CD8-positive, alpha-beta memory T cell (primary cell): ENCODE measurements around the gene KCNK4. TPM values are rescaled to one million over a fixed set of nuclear protein-coding genes. Genes with fewer than 3 reads are reported as not detected.
A peak's percentile ranks its signal among the peaks of the same experiment; 100 is the strongest.

Source experiments
- CTCF ChIA-PET: fragments of 350-600 bp; sonication (Branson Sonifier 250); formaldehyde crosslinking; loops from one replicate; lab custom pipeline; 2021; ENCODE audit warnings: antibody characterized with exemption; lab: Charles Lee
- POLR2A ChIA-PET: fragments of 350-600 bp; sonication (Branson Sonifier 250); formaldehyde crosslinking; loops from one replicate; lab custom pipeline; 2021; ENCODE audit warnings: antibody characterized with exemption; lab: Charles Lee
- DNase-seq, 5 donors: peaks; one replicate each; pipeline versions ENCODE4 v3.0.0 to v3.0.0-alpha.2; 2020 to 2022; ENCODE audit warnings: mixed read lengths in 1 of 5
- H3K27ac ChIP-seq: one replicate; pipeline ENCODE4 v1.7.0; 2013; ENCODE audit warnings: low read depth, mild to moderate bottlenecking, low read length, moderate library complexity
- H3K27me3 ChIP-seq: 2 replicates; pipeline ENCODE4 v1.7.0; 2013; ENCODE audit warnings: low read length, mild to moderate bottlenecking; ENCODE audit not compliant: insufficient read depth, poor library complexity, severe bottlenecking
- H3K36me3 ChIP-seq: 2 replicates; pipeline ENCODE4 v1.7.0; 2013; ENCODE audit warnings: mild to moderate bottlenecking, low read length, moderate library complexity; ENCODE audit not compliant: insufficient read depth
- H3K4me1 ChIP-seq: 2 replicates; pipeline ENCODE4 v1.7.0; 2013; ENCODE audit warnings: mild to moderate bottlenecking, low read length, moderate library complexity; ENCODE audit not compliant: insufficient read depth
- H3K4me3 ChIP-seq: 2 replicates; pipeline ENCODE4 v1.7.0; 2013; ENCODE audit warnings: mild to moderate bottlenecking, low read length
- H3K9me3 ChIP-seq: 2 replicates; pipeline ENCODE4 v1.7.0; 2013; ENCODE audit warnings: mild to moderate bottlenecking, low read length
- H3K27ac Mint-ChIP-seq, 8 donors: one replicate each; pipeline ENCODE4 v1.8.0; 2020 to 2021; ENCODE audit warnings: mixed read lengths in 8 of 8, mild to moderate bottlenecking in 6 of 8, inconsistent platforms in 3 of 8, moderate library complexity in 3 of 8
- H3K27me3 Mint-ChIP-seq, 2 donors: one replicate each; pipeline ENCODE4 v1.8.0; 2020 to 2021; ENCODE audit warnings: mixed read lengths in 2 of 2, mild to moderate bottlenecking in 1 of 2, moderate library complexity in 1 of 2
- H3K36me3 Mint-ChIP-seq, 3 donors: one replicate each; pipeline ENCODE4 v1.8.0; 2020 to 2021; ENCODE audit warnings: mixed read lengths in 3 of 3, inconsistent platforms in 1 of 3, mild to moderate bottlenecking in 1 of 3
- H3K4me1 Mint-ChIP-seq, 3 donors: one replicate each; pipeline ENCODE4 v1.8.0; 2020 to 2021; ENCODE audit warnings: mixed read lengths in 3 of 3, inconsistent platforms in 1 of 3, mild to moderate bottlenecking in 1 of 3
- H3K4me3 Mint-ChIP-seq, 7 donors: one replicate each; pipeline ENCODE4 v1.8.0; 2020 to 2021; ENCODE audit warnings: mixed read lengths in 7 of 7, mild to moderate bottlenecking in 6 of 7, moderate library complexity in 4 of 7, inconsistent platforms in 2 of 7
- H3K9me3 Mint-ChIP-seq, 5 donors: one replicate each; pipeline ENCODE4 v1.8.0; 2020 to 2022; ENCODE audit warnings: mixed read lengths in 5 of 5, mild to moderate bottlenecking in 3 of 5, moderate library complexity in 2 of 5, inconsistent platforms in 1 of 5
- polyA plus RNA-seq: library from polyadenylated mRNA; unstranded; fragments of 300-500 nt; fragmentation: Illumina TruSeq; gene quantifications from one replicate; pipeline ENCODE4 v1.2.3, GENCODE V29; 2021
- total RNA-seq, 2 experiments: library from RNA; stranded (reverse); gene quantifications; one replicate each; pipeline ENCODE4 v1.2.3, GENCODE V29; 2021

Gene KCNK4
- total and polyA plus RNA-seq, 3 experiments from 2014 or later: not detected

DNA sequence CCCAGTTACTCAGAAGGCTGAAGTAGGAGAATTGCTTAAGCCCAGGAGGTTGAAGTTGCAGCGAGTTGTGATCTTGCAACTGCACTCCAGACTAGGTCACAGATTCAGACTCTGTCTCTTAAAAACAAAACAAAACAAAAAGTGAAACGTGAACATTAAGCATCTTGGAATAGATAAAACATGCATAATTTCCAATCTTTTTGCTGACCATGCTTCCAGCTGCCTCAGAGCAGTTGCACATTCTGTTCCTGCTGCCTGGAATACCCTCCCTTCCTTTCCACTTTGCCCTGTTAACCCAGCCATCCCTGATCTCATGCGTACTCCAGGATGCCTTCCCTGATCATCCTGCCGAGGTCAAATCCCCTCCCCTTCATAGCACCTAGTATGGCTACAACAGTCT is 48.2 kb downstream of the KCNK4 start:
- Mint-ChIP-seq H3K9me3 (no peaks in the 10 kb centered on the region), H3K36me3 (peaks cover 0 to 36% (median 5%) of the 10 kb centered on the region in 3 donors), H3K27ac (peak overlapping the region; percentile 92 to 99 (median 96)), H3K4me1 (peaks cover 30 to 57% (median 33%) of the 10 kb centered on the region in 3 donors), H3K27me3 (peaks cover 0 to 2% of the 10 kb centered on the region in 2 donors), H3K4me3 (peak overlapping the region; percentile 80 to 95 (median 88))
- Histone ChIP-seq H3K27me3 (no peaks in the 10 kb centered on the region), H3K4me3 (peak overlapping the region; percentile 46), H3K36me3 (peaks cover 7% of the 10 kb centered on the region), H3K4me1 (peaks cover 32% of the 10 kb centered on the region), H3K9me3 (no peaks in the 10 kb centered on the region), H3K27ac (peak overlapping the region; percentile 67)
- ChIA-PET CTCF (interaction anchor here (1.1 to 6.7 kb wide), 4 partner anchors 8 to 133 kb away, joined by 3 to 42 read pairs (median 4); partner anchors contain the start of genes PRDX5 and TRMT112), POLR2A (interaction anchor here (1.0 to 2.6 kb wide), 2 partner anchors 21 to 131 kb away, joined by 3 to 28 read pairs; partner anchors contain the start of genes PRDX5 and TRMT112)
- no peak for DNase-seq

GRCh38 chr11:64339754-64340408 is 48.8 kb downstream of the KCNK4 start, which contains the start of gene CCDC88B:
Gene CCDC88B, plus strand, starts transcription at chr11:64340204. Its CDS starts 63 bp downstream, at chr11:64340267.
- no peaks in the 10 kb centered on the region for H3K9me3 Mint-ChIP-seq
- Histone ChIP-seq H3K36me3 (peaks cover 7% of the 10 kb centered on the region), H3K4me3 (peak within 1 kb of the TSS; percentile 46), H3K4me1 (peaks cover 32% of the 10 kb centered on the region), H3K27ac (peak within 1 kb of the TSS; percentile 67), H3K9me3 (no peaks in the 10 kb centered on the region), H3K27me3 (no peaks in the 10 kb centered on the region)
- H3K27me3 Mint-ChIP-seq: peaks cover 0 to 2% of the 10 kb centered on the region in 2 donors
- H3K36me3 Mint-ChIP-seq: peaks cover 0 to 38% (median 5%) of the 10 kb centered on the region in 3 donors
- peak within 1 kb of the TSS; percentile 80 to 95 (median 88) for H3K4me3 Mint-ChIP-seq
- peak; percentile 83 to 95 (median 90) for DNase-seq
- H3K4me1 Mint-ChIP-seq: peaks cover 30 to 57% (median 33%) of the 10 kb centered on the region in 3 donors
- ChIA-PET CTCF (interaction anchor here (0.9 to 6.7 kb wide), 6 partner anchors 8 to 135 kb away, joined by 3 to 42 read pairs (median 4); partner anchors contain the start of genes PRDX5 and TRMT112), POLR2A (interaction anchor here (1.0 to 2.6 kb wide), 2 partner anchors 22 to 132 kb away, joined by 3 to 28 read pairs; partner anchors contain the start of genes PRDX5 and TRMT112)
- H3K27ac Mint-ChIP-seq: peak within 1 kb of the TSS; percentile 92 to 99 (median 96)

GRCh38 chr11:64340671-64341335 is 49.7 kb downstream of the KCNK4 start:
- peak; percentile 67 to 85 (median 76) for DNase-seq
- Histone ChIP-seq H3K4me3 (peak overlapping the region; percentile 46), H3K27ac (peak overlapping the region; percentile 67), H3K27me3 (no peaks in the 10 kb centered on the region), H3K9me3 (no peaks in the 10 kb centered on the region), H3K36me3 (peaks cover 7% of the 10 kb centered on the region), H3K4me1 (peaks cover 32% of the 10 kb centered on the region)
- Mint-ChIP-seq H3K27me3 (peaks cover 0 to 2% of the 10 kb centered on the region in 2 donors), H3K27ac (peak overlapping the region; percentile 92 to 99 (median 96)), H3K4me3 (peak overlapping the region; percentile 80 to 95 (median 88)), H3K36me3 (peaks cover 0 to 45% (median 7%) of the 10 kb centered on the region in 3 donors), H3K4me1 (peaks cover 34 to 62% (median 37%) of the 10 kb centered on the region in 3 donors), H3K9me3 (no peaks in the 10 kb centered on the region)
- CTCF ChIA-PET: interaction anchor here (0.6 to 6.7 kb wide), 7 partner anchors 9 to 136 kb away, joined by 3 to 42 read pairs (median 10); partner anchors contain the start of genes PRDX5 and TRMT112
- POLR2A ChIA-PET: interaction anchor here (2.1 to 2.6 kb wide), 2 partner anchors 23 kb away, joined by 16 to 28 read pairs; partner anchors contain the start of genes PRDX5 and TRMT112

DNA sequence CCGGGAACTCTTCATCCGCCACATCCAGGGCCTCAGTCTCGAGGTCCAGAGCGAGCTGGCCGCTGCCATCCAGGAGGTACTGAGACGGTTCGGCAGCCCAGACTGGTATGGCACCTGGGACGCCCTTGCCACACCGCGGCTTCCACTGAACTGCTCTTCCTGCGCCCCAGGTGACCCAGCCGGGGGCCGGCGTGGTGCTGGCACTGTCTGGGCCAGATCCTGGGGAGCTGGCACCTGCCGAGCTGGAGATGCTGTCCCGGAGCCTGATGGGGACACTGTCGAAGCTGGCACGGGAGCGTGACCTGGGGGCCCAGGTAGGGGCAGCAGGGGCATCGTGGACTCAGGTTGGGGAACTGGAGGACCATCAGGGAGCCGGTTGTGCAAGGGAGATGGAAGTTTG is 50.3 kb downstream of the KCNK4 start:
- H3K4me3 Mint-ChIP-seq: peak overlapping the region in 6 of 7 donors; percentile 38 to 95 (median 86)
- ChIA-PET CTCF (interaction anchor here (0.6 to 6.7 kb wide), 7 partner anchors 9 to 137 kb away, joined by 3 to 42 read pairs (median 10); partner anchors contain the start of genes PRDX5 and TRMT112), POLR2A (interaction anchor here (2.1 kb wide), 1 partner anchor 24 kb away, joined by 16 read pairs; the partner anchor contains the start of genes PRDX5 and TRMT112)
- H3K27me3 ChIP-seq: no peaks in the 10 kb centered on the region
- H3K9me3 Mint-ChIP-seq: no peaks in the 10 kb centered on the region
- peaks cover 32% of the 10 kb centered on the region for H3K4me1 ChIP-seq
- peaks cover 0 to 2% of the 10 kb centered on the region in 2 donors for H3K27me3 Mint-ChIP-seq
- H3K9me3 ChIP-seq: no peaks in the 10 kb centered on the region
- H3K4me3 ChIP-seq: no peak overlapping the region
- no peak overlapping the region for H3K27ac ChIP-seq
- no peak for DNase-seq
- peaks cover 0 to 47% (median 7%) of the 10 kb centered on the region in 3 donors for H3K36me3 Mint-ChIP-seq
- peak overlapping the region in 6 of 8 donors; percentile 73 to 99 (median 90) for H3K27ac Mint-ChIP-seq
- H3K4me1 Mint-ChIP-seq: peaks cover 34 to 59% (median 37%) of the 10 kb centered on the region in 3 donors
- H3K36me3 ChIP-seq: peaks cover 7% of the 10 kb centered on the region

DNA sequence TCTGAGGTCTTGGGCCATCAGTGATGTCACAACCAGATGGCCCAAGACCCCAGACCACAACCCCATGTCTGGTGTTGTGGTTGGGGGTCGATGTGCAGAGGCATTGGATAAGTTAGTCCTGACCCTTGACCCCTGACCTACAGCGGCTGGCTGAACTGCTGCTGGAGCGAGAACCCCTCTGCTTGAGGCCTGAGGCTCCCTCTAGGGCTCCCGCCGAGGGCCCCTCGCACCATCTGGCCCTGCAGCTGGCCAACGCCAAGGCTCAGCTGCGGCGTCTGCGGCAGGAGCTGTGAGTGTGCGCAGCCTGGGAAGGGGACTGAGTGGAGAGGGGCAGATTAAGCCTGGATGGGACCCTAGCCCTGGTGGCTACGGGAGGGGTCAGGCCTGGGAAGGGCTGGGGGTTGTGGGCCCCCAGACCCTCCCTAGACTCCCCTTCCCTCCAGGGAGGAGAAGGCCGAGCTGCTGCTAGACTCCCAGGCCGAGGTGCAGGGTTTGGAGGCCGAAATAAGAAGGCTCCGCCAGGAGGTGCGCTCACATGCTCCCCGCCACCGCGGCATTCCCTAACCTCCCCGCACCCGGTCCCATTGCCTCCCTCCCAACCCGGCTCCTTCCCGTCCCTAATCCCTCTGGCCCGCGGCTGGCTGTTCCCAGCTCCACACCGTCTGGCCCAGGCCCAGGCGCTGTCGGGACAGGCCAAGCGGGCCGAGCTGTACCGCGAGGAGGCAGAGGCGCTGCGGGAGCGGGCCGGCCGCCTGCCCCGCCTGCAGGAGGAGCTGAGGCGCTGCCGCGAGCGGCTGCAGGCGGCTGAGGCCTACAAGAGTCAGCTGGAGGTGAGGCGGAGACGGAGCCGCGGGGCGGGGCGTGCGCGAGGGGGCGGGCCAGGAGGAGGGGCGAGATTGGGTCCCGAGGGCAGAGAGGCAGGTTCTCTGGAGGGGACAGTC is 51.0 kb downstream of the KCNK4 start:
- Histone ChIP-seq H3K9me3 (no peaks in the 10 kb centered on the region), H3K4me3 (peak overlapping the region; percentile 15), H3K27ac (peak overlapping the region; percentile 54), H3K27me3 (no peaks in the 10 kb centered on the region), H3K4me1 (peaks cover 32% of the 10 kb centered on the region), H3K36me3 (peaks cover 7% of the 10 kb centered on the region)
- peak; percentile 81 to 87 (median 85) for DNase-seq
- peaks cover 34 to 59% (median 37%) of the 10 kb centered on the region in 3 donors for H3K4me1 Mint-ChIP-seq
- POLR2A ChIA-PET: interaction anchor here (0.7 to 2.1 kb wide), 3 partner anchors 11 to 24 kb away, joined by 3 to 16 read pairs (median 5); partner anchors contain the start of genes PRDX5, RPS6KA4 and TRMT112
- CTCF ChIA-PET: interaction anchor here (0.9 to 6.7 kb wide), 7 partner anchors 10 to 137 kb away, joined by 3 to 42 read pairs (median 10); partner anchors contain the start of genes PRDX5 and TRMT112
- peaks cover 0 to 2% of the 10 kb centered on the region in 2 donors for H3K27me3 Mint-ChIP-seq
- H3K36me3 Mint-ChIP-seq: peaks cover 0 to 48% (median 7%) of the 10 kb centered on the region in 3 donors
- H3K4me3 Mint-ChIP-seq: peak overlapping the region in 6 of 7 donors; percentile 27 to 87 (median 58)
- peak overlapping the region in 5 of 8 donors; percentile 23 to 79 (median 74) for H3K27ac Mint-ChIP-seq
- no peaks in the 10 kb centered on the region for H3K9me3 Mint-ChIP-seq

DNA sequence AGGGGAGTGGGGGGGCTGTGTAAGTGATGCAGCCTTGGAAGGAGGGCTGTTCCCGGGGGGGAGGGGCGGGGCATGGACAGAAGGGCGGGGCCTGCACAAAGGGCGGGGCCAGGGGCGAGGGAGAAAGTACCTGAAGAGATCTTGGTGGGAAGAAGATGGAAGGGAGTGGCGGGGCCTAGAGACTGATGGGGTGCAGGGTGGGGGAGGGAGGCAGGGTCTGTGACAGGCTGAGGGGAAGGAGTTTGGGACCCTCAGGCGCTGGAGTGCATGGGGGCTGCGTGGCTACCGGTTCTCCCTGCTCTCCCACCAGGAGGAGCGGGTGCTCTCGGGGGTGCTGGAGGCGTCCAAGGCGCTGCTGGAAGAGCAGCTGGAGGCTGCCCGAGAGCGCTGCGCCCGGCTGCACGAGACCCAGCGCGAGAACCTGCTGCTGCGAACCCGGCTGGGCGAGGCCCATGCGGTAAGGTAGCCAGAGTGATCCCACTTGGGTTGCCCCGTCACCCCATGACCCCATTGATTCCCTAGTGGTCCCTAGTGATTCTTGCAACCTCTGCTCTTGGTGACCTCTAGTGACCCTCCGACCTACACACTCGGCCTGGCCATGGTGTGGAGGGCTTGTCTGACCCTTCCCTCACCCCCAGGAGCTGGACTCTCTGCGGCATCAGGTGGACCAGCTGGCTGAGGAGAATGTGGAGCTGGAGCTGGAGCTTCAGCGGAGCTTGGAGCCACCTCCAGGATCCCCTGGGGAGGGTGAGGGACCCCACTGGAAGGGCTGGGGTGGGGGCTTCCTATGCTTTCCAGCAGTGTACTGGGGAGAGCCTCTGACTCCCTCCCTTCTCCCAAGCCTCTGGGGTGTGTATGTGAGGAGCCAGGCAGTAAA is 52.0 kb downstream of the KCNK4 start:
- Histone ChIP-seq H3K27me3 (no peaks in the 10 kb centered on the region), H3K27ac (no peak overlapping the region), H3K9me3 (no peaks in the 10 kb centered on the region), H3K4me3 (no peak overlapping the region), H3K4me1 (peaks cover 32% of the 10 kb centered on the region), H3K36me3 (peaks cover 7% of the 10 kb centered on the region)
- Mint-ChIP-seq H3K9me3 (no peaks in the 10 kb centered on the region), H3K27ac (peak overlapping the region in 5 of 8 donors; percentile 23 to 82 (median 74)), H3K4me3 (peak overlapping the region in 5 of 7 donors; percentile 16 to 70 (median 41)), H3K4me1 (peaks cover 30 to 50% (median 32%) of the 10 kb centered on the region in 3 donors), H3K36me3 (peaks cover 0 to 44% (median 5%) of the 10 kb centered on the region in 3 donors), H3K27me3 (peaks cover 0 to 2% of the 10 kb centered on the region in 2 donors)
- CTCF ChIA-PET: interaction anchor here (1.0 to 6.7 kb wide), 6 partner anchors 11 to 138 kb away, joined by 3 to 42 read pairs (median 10); partner anchors contain the start of genes PRDX5 and TRMT112
- POLR2A ChIA-PET: interaction anchor here (0.7 to 2.1 kb wide), 3 partner anchors 12 to 25 kb away, joined by 3 to 16 read pairs (median 5); partner anchors contain the start of genes PRDX5, RPS6KA4 and TRMT112
- DNase-seq: no peak
